ENCODE measurements around the gene STK39.

The STK39 gene

DNA sequence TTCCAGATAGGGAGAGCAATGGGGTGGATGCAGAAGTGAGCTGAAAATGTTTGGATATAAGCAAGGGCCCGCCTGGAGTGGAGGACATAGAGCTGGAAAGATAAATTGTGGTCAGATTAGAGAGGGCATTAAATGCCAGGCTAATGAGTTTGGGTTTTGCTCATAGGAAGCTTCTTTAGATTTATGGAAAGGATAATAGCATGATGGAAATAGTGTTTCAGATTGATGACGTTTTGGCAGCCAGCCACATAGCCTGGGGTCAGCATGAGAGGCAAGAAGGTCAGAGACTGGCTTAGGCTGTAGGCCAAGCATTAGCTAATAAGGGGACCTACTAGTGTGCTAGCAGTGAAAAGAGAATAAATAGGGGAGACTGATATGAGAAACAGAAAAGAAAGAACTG, 321.6 kb downstream of the STK39 start:
- no peak for DNase-seq (ENCODE audit: low spot score)

DNA sequence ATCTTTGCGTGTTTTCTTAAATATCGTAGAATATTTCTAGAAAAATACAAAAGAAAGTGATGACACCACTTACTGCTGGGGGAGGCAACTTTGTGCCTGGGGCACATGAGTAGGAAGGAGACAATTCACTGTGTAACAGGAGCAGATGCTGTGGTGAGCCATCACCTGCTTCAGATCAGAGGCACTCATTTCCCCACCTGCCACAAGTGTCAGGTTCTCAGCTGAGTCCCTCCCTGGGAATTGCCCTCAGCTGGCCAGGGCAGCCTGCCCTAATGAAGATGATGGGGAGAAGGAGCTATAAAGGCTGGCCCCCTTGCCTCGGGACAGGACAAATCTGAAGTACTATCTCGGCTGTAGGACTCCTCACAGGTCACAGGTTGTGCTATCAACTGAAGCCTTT, 322.8 kb downstream of the STK39 start:
- no peak for DNase-seq (ENCODE audit: low spot score)

DNA sequence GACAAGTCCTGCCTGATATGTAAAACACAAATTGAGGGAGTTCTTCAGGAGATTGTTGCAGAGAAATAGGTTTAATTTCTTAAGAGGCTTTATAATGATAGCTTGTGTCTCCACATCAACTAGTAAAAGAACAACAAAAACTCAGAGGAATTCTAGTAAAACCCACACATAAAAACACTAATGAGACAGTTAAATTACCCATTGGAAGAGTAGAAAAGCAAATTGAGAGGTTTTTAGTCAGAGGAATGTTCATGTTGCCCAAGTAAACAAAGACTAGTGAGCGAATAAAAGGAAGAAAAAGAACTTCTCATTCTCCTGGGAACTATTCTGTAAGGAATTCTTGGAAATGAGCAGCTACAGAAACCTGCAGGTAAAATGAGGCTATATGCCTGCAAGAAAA, 330.6 kb downstream of the STK39 start:
- no peak for DNase-seq (ENCODE audit: low spot score)

DNA sequence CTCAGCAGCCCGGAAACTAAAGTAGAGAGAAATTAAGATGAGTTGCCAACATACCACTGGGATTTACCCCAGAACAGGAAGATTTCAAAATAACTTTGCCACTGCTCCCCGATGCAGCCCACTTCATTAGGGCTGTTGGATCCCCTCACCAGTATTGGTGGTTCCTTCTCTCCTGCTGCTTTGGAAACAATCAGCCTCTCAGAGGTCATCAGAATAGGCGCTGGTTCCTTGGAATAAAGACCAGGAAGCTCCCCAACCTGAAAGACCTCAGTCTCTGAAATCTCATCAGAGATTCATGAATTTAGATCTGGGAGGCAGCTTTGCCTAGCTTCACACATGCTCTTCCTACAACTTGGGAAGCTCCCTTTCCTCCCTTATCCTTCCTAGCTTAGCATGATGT, 332.4 kb downstream of the STK39 start:
- DNase-seq (ENCODE audit: low spot score), result no peak

DNA sequence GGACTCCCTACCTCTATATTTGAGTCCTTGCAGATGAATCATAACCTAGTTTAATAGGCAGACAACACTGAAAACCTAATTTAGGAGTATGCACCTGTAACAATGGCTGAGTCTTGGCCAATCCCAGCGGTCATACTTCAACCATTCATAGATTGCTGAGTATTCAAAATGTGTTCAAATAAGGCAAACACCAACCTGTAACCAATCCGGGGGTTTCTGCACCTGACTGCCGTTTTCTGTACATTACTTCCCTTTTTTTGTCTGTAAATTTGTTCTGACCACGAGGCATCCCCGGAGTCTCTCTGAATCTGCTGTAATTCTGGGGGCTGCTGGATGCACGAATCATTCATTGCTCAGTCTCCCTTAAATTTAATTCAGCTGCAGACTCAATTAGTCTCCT, 338.6 kb downstream of the STK39 start:
- no peak for DNase-seq (ENCODE audit: low spot score)

DNA sequence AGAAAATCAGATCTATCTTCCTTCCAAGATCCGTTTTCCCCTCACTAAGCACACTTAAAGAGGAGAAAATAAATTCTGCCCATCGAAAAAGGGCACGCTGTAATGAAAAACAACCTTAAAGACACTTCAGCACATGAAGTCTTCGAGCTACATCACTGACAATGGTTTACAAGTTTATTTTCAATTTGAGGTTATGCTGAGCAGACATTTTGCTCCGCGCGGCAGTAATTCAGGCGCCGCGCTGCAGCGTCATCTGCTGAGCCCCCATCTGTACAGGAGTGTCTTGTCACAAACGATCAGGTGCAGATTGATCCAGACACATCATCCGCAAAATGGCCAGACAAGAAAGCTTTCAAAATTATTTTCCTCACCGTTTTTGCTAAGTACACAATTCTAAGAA, 341.7 kb downstream of the STK39 start:
- no peak for DNase-seq (ENCODE audit: low spot score)
